IPS-18a (cell line): Measurements from ENCODE around the gene WBP11.

ENCODE experiments used
- H3K27ac ChIP-seq: one replicate; pipeline ENCODE4 v1.5.1; 2013; ENCODE audit warnings: low read length
- H3K27me3 ChIP-seq: one replicate; pipeline ENCODE4 v1.6.1; 2013; ENCODE audit warnings: mild to moderate bottlenecking, low read length; ENCODE audit not compliant: control insufficient read depth, insufficient read depth
- H3K36me3 ChIP-seq: one replicate; pipeline ENCODE4 v1.6.1; 2013; ENCODE audit warnings: low read depth, low read length; ENCODE audit not compliant: control insufficient read depth
- H3K4me1 ChIP-seq: one replicate; pipeline ENCODE4 v1.6.1; 2013; ENCODE audit warnings: low read depth, low read length; ENCODE audit not compliant: control insufficient read depth
- H3K4me3 ChIP-seq: one replicate; pipeline ENCODE4 v1.5.1; 2013; ENCODE audit warnings: low read length
- H3K9ac ChIP-seq: one replicate; pipeline ENCODE4 v1.6.1; 2013; ENCODE audit warnings: mild to moderate bottlenecking, low read length, moderate library complexity
- H3K9me3 ChIP-seq: one replicate; pipeline ENCODE4 v1.6.1; 2013; ENCODE audit warnings: low read depth, low read length; ENCODE audit not compliant: control insufficient read depth

WBP11 gene

DNA sequence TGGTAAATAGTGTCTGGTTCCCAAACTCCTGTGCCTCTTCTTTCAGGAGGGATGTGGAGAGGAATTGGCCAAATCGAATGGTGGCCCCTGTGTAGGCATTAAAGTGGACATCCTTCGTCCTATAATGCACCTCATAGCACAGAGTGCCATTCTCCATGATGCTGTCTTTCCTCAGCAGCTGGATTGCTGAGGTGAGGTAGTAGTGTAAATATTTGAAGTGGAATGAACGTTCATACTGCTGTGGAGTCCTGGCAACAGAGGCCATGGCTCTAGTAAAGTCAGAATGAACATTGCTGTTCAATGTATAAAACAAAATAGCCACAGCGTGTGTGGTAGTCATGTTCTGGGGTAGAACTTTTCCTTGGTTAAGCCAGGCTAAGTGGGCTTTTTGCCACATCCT lies 37.3 kb upstream of the WBP11 start:
- Histone ChIP-seq H3K4me1 (no peaks in the 10 kb centered on the region), H3K9me3 (no peaks in the 10 kb centered on the region), H3K9ac (no peak overlapping the region), H3K27me3 (no peaks in the 10 kb centered on the region), H3K27ac (no peak overlapping the region), H3K36me3 (no peaks in the 10 kb centered on the region), H3K4me3 (no peak overlapping the region)

GRCh38 chr12:14839262-14839661 lies 36.0 kb upstream of the WBP11 start:
- H3K27ac ChIP-seq = no peak overlapping the region
- no peak overlapping the region for H3K4me3 ChIP-seq
- H3K4me1 ChIP-seq = no peaks in the 10 kb centered on the region
- no peaks in the 10 kb centered on the region for H3K27me3 ChIP-seq
- no peaks in the 10 kb centered on the region for H3K9me3 ChIP-seq
- H3K9ac ChIP-seq = no peak overlapping the region
- no peaks in the 10 kb centered on the region for H3K36me3 ChIP-seq

- H3K9me3 ChIP-seq = no peaks in the 10 kb centered on the region
- no peak overlapping the region for H3K27ac ChIP-seq
- no peaks in the 10 kb centered on the region for H3K36me3 ChIP-seq
- no peak overlapping the region for H3K4me3 ChIP-seq
- H3K27me3 ChIP-seq = no peaks in the 10 kb centered on the region
- no peak overlapping the region for H3K9ac ChIP-seq
- H3K4me1 ChIP-seq = no peaks in the 10 kb centered on the region
Measured at GRCh38 chr12:14836336-14837210, 33.3 kb upstream of the WBP11 start.

DNA sequence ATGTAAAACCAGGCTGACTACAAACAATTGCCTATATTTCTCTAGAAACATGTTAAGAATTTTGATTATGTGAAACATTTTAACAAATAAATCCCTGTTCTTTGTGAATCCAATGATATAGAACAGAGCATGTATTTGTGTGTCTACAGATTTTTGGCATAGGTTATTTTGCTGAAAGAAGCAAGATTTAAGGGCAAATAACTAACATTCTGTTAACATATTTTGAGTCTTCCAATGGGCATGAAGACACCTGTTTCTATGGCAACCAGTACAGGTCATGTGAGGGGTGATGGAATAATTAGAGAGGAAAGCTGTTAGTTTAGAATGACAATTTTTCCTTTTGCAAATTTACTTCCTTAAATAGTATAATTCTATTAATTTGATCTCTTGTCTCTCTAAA lies 31.2 kb upstream of the WBP11 start:
- no peaks in the 10 kb centered on the region for H3K36me3 ChIP-seq
- H3K9ac ChIP-seq = no peak overlapping the region
- no peaks in the 10 kb centered on the region for H3K9me3 ChIP-seq
- no peaks in the 10 kb centered on the region for H3K4me1 ChIP-seq
- H3K4me3 ChIP-seq = no peak overlapping the region
- no peaks in the 10 kb centered on the region for H3K27me3 ChIP-seq
- no peak overlapping the region for H3K27ac ChIP-seq

- Histone ChIP-seq H3K36me3 (no peaks in the 10 kb centered on the region), H3K4me1 (no peaks in the 10 kb centered on the region), H3K27ac (no peak overlapping the region), H3K27me3 (no peaks in the 10 kb centered on the region), H3K9me3 (no peaks in the 10 kb centered on the region), H3K4me3 (no peak overlapping the region), H3K9ac (no peak overlapping the region)
Measured at GRCh38 chr12:14833952-14834351, 30.7 kb upstream of the WBP11 start.

GRCh38 chr12:14833336-14833735 lies 30.1 kb upstream of the WBP11 start:
- Histone ChIP-seq H3K4me1 (no peaks in the 10 kb centered on the region), H3K4me3 (no peak overlapping the region), H3K9ac (no peak overlapping the region), H3K27me3 (no peaks in the 10 kb centered on the region), H3K27ac (no peak overlapping the region), H3K36me3 (no peaks in the 10 kb centered on the region), H3K9me3 (no peaks in the 10 kb centered on the region)

- Histone ChIP-seq H3K9ac (no peak overlapping the region), H3K27me3 (no peaks in the 10 kb centered on the region), H3K27ac (no peak overlapping the region), H3K36me3 (no peaks in the 10 kb centered on the region), H3K4me3 (no peak overlapping the region), H3K4me1 (no peaks in the 10 kb centered on the region), H3K9me3 (no peaks in the 10 kb centered on the region)
Measured at GRCh38 chr12:14828892-14829291, 25.6 kb upstream of the WBP11 start.

GRCh38 chr12:14827043-14827442 lies 23.8 kb upstream of the WBP11 start:
- H3K4me1 ChIP-seq = no peaks in the 10 kb centered on the region
- no peaks in the 10 kb centered on the region for H3K27me3 ChIP-seq
- H3K4me3 ChIP-seq = no peak overlapping the region
- H3K9ac ChIP-seq = no peak overlapping the region
- no peak overlapping the region for H3K27ac ChIP-seq
- H3K36me3 ChIP-seq = no peaks in the 10 kb centered on the region
- no peaks in the 10 kb centered on the region for H3K9me3 ChIP-seq

- no peaks in the 10 kb centered on the region for H3K9me3 ChIP-seq
- H3K36me3 ChIP-seq = no peaks in the 10 kb centered on the region
- no peaks in the 10 kb centered on the region for H3K27me3 ChIP-seq
- H3K4me3 ChIP-seq = no peak overlapping the region
- peaks cover 2% of the 10 kb centered on the region for H3K4me1 ChIP-seq
- H3K27ac ChIP-seq = no peak overlapping the region
- no peak overlapping the region for H3K9ac ChIP-seq
Measured at GRCh38 chr12:14826491-14826890, 23.2 kb upstream of the WBP11 start.

GRCh38 chr12:14825256-14825655 lies 22.0 kb upstream of the WBP11 start:
- Histone ChIP-seq H3K27me3 (no peaks in the 10 kb centered on the region), H3K4me3 (no peak overlapping the region), H3K36me3 (no peaks in the 10 kb centered on the region), H3K27ac (no peak overlapping the region), H3K4me1 (peaks cover 4% of the 10 kb centered on the region), H3K9me3 (no peaks in the 10 kb centered on the region), H3K9ac (no peak overlapping the region)

DNA sequence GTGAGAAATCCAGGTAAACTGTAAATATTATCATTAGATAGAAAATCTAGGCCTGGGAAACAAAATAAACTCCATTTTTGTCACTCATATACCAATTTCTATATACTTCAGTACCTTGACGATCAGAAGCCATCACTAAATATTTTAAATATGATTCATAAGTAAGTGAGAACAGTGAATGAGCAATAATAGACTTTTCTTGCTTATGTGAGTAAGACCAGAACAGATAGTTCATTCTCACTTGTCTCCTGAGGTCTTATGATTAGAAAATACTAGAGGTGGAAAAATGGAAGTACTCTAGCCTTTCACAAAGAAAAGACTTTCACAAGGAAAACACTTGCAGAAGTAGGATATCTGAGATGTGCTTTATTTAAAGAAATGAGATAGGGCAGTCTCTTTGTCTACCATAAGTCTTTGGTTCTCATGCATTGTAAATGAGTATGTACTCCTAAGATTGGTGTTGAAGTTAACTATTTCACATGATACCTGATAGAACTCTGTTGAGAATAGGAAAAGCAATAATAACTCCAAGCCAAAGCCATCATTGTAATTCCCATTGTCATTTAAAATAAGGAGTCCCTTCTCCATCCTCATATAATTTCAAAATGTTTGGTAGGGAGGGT lies 20.8 kb upstream of the WBP11 start:
- no peaks in the 10 kb centered on the region for H3K36me3 ChIP-seq
- H3K27me3 ChIP-seq = no peaks in the 10 kb centered on the region
- H3K4me3 ChIP-seq = no peak overlapping the region
- peaks cover 4% of the 10 kb centered on the region for H3K4me1 ChIP-seq
- H3K27ac ChIP-seq = no peak overlapping the region
- H3K9me3 ChIP-seq = no peaks in the 10 kb centered on the region
- H3K9ac ChIP-seq = no peak overlapping the region

- no peak within 1 kb of the TSS for H3K4me3 ChIP-seq
- H3K9me3 ChIP-seq = no peaks in the 10 kb centered on the region
- H3K4me1 ChIP-seq = no peaks in the 10 kb centered on the region
- no peaks in the 10 kb centered on the region for H3K36me3 ChIP-seq
- no peaks in the 10 kb centered on the region for H3K27me3 ChIP-seq
- no peak within 1 kb of the TSS for H3K27ac ChIP-seq
- H3K9ac ChIP-seq = no peak within 1 kb of the TSS
Measured at GRCh38 chr12:14814014-14814413, 10.7 kb upstream of the WBP11 start, which contains the start of gene SMCO3. Gene SMCO3 (minus strand): TSS chr12:14814182. CDS start chr12:14806680, 7,502 bp downstream.
